Measurements from ENCODE around the gene SCAND1. TPM values are rescaled to one million over a fixed set of nuclear protein-coding genes. Genes with fewer than 3 reads are reported as not detected.
"Not testable (repeated sequence)": the region's sequence is repeated elsewhere in the genome, so short reads cannot be mapped to it uniquely, and the experiment has no call there.

SCAND1 gene
- total RNA-seq, 1 donor from 2014 or later: 19.4 TPM

GRCh38 chr20:35959291-35959690 is 5.0 kb upstream of the SCAND1 start:
- not testable (repeated sequence) for DNase-seq

- no peak for DNase-seq
Observed at GRCh38 chr20:35956616-35957015, 2.3 kb upstream of the SCAND1 start.

- peak; percentile 42 for DNase-seq
Observed at GRCh38 chr20:35954907-35955251, 577 bp upstream of the SCAND1 start.

GRCh38 chr20:35953387-35954199 is 709 bp downstream of the SCAND1 start:
- no peak for DNase-seq

GRCh38 chr20:35952480-35953386 is 1.6 kb downstream of the SCAND1 start:
- DNase-seq: no peak

GRCh38 chr20:35952080-35952479 is 2.2 kb downstream of the SCAND1 start:
- DNase-seq: not testable (repeated sequence)

GRCh38 chr20:35950093-35950492 is 4.2 kb downstream of the SCAND1 start:
- no peak for DNase-seq

- DNase-seq: no peak
Observed at GRCh38 chr20:35947907-35948306, 6.4 kb downstream of the SCAND1 start.

- DNase-seq: no peak
Observed at GRCh38 chr20:35947489-35947888, 6.8 kb downstream of the SCAND1 start.

- no peak for DNase-seq
Observed at GRCh38 chr20:35942243-35942642, 12.1 kb downstream of the SCAND1 start.

- DNase-seq: no peak
Observed at GRCh38 chr20:35941620-35942019, 12.7 kb downstream of the SCAND1 start.

GRCh38 chr20:35939264-35939663 is 15.0 kb downstream of the SCAND1 start:
- no peak for DNase-seq

- no peak for DNase-seq
Observed at GRCh38 chr20:35934050-35934449, 20.3 kb downstream of the SCAND1 start.

GRCh38 chr20:35929301-35929700 is 25.0 kb downstream of the SCAND1 start:
- no peak for DNase-seq

GRCh38 chr20:35920523-35920922 is 33.8 kb downstream of the SCAND1 start:
- DNase-seq: no peak

GRCh38 chr20:35918021-35918420 is 36.3 kb downstream of the SCAND1 start:
- no peak for DNase-seq

GRCh38 chr20:35917077-35917476 is 37.2 kb downstream of the SCAND1 start:
- no peak for DNase-seq

GRCh38 chr20:35912881-35913280 is 41.4 kb downstream of the SCAND1 start:
- no peak for DNase-seq

- no peak for DNase-seq
Observed at GRCh38 chr20:35910254-35910653, 44.0 kb downstream of the SCAND1 start.

GRCh38 chr20:35909796-35910195 is 44.5 kb downstream of the SCAND1 start:
- DNase-seq: no peak

GRCh38 chr20:35909176-35909575 is 45.1 kb downstream of the SCAND1 start:
- no peak for DNase-seq

GRCh38 chr20:35908007-35908406 is 46.3 kb downstream of the SCAND1 start:
- DNase-seq: no peak

GRCh38 chr20:35907017-35907701 is 47.1 kb downstream of the SCAND1 start:
- no peak for DNase-seq
